Measurements from ENCODE around the gene BAZ2A.

- no peak for TF ChIP-seq CTCF (conservative IDR thresholded peaks at IDR 0.05)
- TF ChIP-seq EZH2 (IDR thresholded peaks at IDR 0.05; ENCODE audit: low read depth): no peak
Measured at GRCh38 chr12:56591126-56591525, 39.0 kb downstream of the BAZ2A start.
